ENCODE data around the gene CNOT6.

DNA sequence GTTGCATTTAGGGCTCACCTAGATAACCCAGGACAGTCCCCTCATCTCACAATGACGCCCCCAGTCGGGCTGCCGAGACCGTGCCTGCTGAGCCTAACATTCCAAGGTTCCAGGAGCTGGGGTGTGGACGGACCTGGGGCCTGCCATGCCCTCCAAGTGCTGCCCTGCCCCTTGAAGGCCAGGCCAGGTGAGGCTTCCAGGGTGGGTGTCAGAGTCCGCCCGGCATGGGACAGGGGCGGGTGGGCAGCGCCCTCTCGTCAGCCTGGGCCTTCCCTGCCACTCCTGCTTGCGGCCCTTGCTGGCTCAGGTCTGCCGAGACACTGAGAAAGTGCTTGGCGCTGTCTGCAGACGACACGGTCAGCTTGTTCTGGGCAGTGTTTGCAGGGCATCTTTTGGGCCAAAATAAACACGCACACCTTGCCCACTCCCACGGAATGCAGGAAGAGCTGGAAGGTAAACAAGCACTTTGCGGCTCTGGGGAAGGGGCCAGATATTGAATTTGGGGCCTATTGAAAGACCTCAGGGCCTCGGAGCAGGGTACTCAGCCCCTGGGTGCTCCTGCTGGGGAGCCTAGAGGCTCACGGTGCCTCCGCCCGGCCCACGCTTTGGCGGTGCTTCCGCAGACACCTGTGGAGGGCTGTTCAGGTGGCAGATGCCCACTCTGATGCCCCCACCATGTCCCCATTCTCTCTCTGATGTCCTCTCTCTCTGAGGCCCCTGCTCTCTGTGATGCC lies 101.4 kb downstream of the CNOT6 start:
- TF ChIP-seq, protein P1, sequence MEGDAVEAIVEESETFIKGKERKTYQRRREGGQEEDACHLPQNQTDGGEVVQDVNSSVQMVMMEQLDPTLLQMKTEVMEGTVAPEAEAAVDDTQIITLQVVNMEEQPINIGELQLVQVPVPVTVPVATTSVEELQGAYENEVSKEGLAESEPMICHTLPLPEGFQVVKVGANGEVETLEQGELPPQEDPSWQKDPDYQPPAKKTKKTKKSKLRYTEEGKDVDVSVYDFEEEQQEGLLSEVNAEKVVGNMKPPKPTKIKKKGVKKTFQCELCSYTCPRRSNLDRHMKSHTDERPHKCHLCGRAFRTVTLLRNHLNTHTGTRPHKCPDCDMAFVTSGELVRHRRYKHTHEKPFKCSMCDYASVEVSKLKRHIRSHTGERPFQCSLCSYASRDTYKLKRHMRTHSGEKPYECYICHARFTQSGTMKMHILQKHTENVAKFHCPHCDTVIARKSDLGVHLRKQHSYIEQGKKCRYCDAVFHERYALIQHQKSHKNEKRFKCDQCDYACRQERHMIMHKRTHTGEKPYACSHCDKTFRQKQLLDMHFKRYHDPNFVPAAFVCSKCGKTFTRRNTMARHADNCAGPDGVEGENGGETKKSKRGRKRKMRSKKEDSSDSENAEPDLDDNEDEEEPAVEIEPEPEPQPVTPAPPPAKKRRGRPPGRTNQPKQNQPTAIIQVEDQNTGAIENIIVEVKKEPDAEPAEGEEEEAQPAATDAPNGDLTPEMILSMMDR (IDR thresholded peaks at IDR 0.05) = no peak
- TF ChIP-seq POLR2A (IDR thresholded peaks at IDR 0.05) = no peak

Data from testis (tissue), 2 donors.